ENCODE data around the gene HECTD1.
A peak's percentile ranks its signal among the peaks of the same experiment; 100 is the strongest.
"Not testable (repeated sequence)": the region's sequence is repeated elsewhere in the genome, so short reads cannot be mapped to it uniquely, and the experiment has no call there.

The HECTD1 gene

DNA sequence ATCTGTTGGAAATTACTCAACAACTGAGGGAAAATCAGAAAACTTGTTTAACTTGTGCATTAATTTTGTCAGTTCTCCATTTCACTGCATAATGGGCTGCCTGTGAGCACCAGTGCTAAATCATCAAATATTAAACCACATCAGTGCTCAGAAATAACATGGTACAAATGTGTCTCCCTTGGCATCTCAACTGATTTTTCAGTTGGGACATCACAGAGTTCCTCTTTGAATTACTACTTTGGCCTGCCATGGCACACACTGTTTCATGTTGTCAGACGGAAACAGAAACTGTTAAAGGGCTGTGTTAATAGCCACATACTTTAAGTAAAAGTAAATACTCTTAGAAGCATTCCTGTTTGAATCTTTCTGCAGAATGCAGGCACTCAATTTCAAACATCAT, 139.4 kb downstream of the HECTD1 start:
- Histone ChIP-seq H3K27ac (ENCODE audit: low read depth, low read length) (peak overlapping the region; percentile 28), H3K36me3 (ENCODE audit: control insufficient read depth in 5 of 5, insufficient read depth in 5 of 5, low read length in 5 of 5) (peaks cover 0 to 3% (median 0%) of the 10 kb centered on the region in 5 donors), H3K27me3 (ENCODE audit: control insufficient read depth in 5 of 5, insufficient read depth in 4 of 5, low read length in 5 of 5) (no peaks in the 10 kb centered on the region), H3K9me3 (ENCODE audit: control insufficient read depth in 5 of 5, low read length in 5 of 5) (no peaks in the 10 kb centered on the region), H3K4me1 (ENCODE audit: control insufficient read depth in 5 of 5, insufficient read depth in 5 of 5, low read length in 5 of 5) (peaks cover 0 to 19% (median 15%) of the 10 kb centered on the region in 5 donors), H3K4me3 (ENCODE audit: low read depth in 1 of 5, low read length in 5 of 5) (no peak overlapping the region), H3K9ac (ENCODE audit: low read length in 5 of 5) (peak overlapping the region in 1 of 5 donors; percentile 25)

DNA sequence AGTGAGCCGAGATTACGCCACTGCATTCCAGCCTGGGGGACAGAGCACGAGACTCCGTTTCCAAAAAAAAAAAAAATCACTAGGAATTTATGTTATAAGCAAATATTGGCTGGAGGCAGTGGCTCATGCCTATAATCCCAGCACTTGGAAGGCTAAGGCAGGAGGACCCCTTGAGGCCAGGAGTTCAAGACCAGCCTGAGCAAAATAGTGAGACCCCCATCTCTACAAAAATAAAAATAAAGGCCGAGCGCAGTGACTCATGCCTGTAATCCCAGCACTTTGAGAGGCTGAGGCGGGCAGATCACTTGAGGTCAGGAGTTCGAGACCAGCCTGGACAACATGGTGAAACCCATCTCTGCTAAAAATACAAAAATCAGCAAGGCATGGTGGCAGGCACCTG, 144.7 kb downstream of the HECTD1 start:
- H3K27me3 ChIP-seq (ENCODE audit: control insufficient read depth in 5 of 5, insufficient read depth in 4 of 5, low read length in 5 of 5); H3K4me3 ChIP-seq (ENCODE audit: low read depth in 1 of 5, low read length in 5 of 5); H3K9me3 ChIP-seq (ENCODE audit: control insufficient read depth in 5 of 5, low read length in 5 of 5); H3K27ac ChIP-seq (ENCODE audit: low read depth, low read length); H3K9ac ChIP-seq (ENCODE audit: low read length in 5 of 5); H3K36me3 ChIP-seq (ENCODE audit: control insufficient read depth in 5 of 5, insufficient read depth in 5 of 5, low read length in 5 of 5); H3K4me1 ChIP-seq (ENCODE audit: control insufficient read depth in 5 of 5, insufficient read depth in 5 of 5, low read length in 5 of 5): not testable (repeated sequence)

DNA sequence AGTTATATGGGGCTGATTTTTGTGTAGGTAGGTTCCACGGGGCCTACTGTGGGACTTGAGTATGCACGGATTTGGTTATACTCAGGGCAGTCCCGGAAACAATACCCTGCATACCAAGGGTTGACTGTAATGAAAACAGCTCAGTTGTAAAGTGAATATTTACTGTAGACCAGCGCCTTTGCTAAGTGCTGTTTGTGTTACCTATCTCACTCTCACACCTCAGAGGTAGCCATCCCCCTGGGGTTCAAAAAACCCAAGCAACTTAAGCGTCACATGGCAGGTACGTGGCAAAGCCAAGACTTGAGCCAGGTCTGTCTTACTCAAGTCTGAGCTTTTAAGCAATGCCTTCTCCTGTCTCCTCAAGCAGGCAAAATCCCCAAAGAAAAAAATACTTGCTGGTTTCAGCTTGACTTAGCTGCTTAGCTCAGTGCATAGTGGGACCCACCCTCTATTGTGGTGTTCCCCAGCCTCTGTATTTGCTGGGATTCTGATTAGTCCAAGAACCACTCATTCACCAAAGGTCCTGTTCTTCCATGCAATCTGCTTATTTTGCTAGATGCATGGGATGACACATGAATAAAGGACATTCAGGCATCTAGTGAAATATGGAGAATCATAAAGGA, 147.2 kb downstream of the HECTD1 start:
- no peak overlapping the region for H3K27ac ChIP-seq (ENCODE audit: low read depth, low read length)
- H3K9me3 ChIP-seq (ENCODE audit: control insufficient read depth in 5 of 5, low read length in 5 of 5), result no peaks in the 10 kb centered on the region
- no peak overlapping the region for H3K4me3 ChIP-seq (ENCODE audit: low read depth in 1 of 5, low read length in 5 of 5)
- no peak overlapping the region for H3K9ac ChIP-seq (ENCODE audit: low read length in 5 of 5)
- no peaks in the 10 kb centered on the region for H3K36me3 ChIP-seq (ENCODE audit: control insufficient read depth in 5 of 5, insufficient read depth in 5 of 5, low read length in 5 of 5)
- no peaks in the 10 kb centered on the region for H3K27me3 ChIP-seq (ENCODE audit: control insufficient read depth in 5 of 5, insufficient read depth in 4 of 5, low read length in 5 of 5)
- H3K4me1 ChIP-seq (ENCODE audit: control insufficient read depth in 5 of 5, insufficient read depth in 5 of 5, low read length in 5 of 5), result peaks cover 0 to 4% (median 0%) of the 10 kb centered on the region in 5 donors

DNA sequence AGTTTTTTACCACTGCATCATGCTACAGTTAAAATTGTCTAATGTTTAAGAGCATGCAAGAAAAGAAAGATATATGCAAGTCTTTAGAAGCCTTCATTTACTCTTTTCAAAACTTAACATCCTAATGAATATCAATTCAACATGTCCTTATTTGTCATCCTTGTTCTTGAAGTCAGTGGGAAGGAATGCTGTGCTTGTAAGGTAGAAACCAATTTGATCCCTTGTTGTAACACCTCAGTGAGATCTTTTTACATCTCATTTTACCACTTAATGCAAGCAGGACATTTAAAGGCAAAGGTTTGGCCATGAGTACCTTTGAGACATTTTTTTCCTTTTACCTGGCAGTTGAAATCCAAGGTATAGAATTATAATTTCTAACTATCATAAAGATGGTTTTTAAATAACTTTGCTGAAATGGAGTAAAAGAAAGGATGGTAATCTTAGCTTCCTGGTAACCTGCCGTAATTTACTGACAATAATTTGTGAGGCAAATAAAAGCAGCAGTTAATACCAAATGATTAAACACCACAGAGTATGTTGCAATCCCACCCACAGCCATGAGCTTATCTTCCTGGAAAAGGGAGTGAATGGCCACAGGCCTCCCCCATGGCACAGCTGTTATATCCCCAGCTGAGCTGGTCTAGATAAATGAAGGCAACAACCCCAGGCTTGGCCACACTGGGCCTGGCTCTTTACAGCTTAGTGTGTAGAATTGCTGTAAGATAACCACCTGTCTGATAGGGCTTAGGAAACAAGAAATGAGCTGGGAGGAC, 148.3 kb downstream of the HECTD1 start:
- no peaks in the 10 kb centered on the region for H3K36me3 ChIP-seq (ENCODE audit: control insufficient read depth in 5 of 5, insufficient read depth in 5 of 5, low read length in 5 of 5)
- H3K9ac ChIP-seq (ENCODE audit: low read length in 5 of 5), result no peak overlapping the region
- H3K27ac ChIP-seq (ENCODE audit: low read depth, low read length), result no peak overlapping the region

DNA sequence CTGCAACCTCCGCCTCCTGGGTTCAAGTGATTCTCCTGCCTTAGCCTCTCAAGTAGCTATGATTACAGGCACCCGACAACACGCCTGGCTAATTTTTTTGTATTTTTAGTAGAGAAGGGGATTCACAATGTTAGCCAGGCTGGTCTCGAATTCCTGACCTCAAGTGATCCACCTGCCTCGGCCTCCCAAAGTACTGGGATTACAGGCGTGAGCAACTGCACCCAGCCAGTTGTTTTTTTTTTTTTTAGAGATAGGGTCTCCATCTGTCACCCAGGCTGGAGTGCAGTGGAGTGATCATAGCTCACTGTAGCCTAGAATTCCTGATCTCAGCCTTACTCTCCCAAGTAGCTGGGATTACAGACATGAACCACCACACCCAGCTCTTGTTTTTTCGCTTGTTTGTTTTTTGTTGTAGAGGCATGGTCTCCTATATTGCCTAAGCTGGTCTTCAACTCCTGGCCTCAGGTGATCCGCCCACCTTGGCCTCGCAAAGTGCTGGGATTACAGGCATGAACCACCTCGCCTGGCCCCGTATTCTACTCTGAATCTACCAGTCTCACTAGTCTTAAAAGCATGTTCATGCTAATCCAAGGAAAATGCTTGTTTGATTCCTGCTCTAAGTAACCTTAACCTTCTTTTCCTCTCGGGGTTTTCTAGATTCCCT, 149.8 kb downstream of the HECTD1 start:
- Histone ChIP-seq H3K9me3 (ENCODE audit: control insufficient read depth in 5 of 5, low read length in 5 of 5) (no peaks in the 10 kb centered on the region), H3K4me3 (ENCODE audit: low read depth in 1 of 5, low read length in 5 of 5) (no peak overlapping the region), H3K9ac (ENCODE audit: low read length in 5 of 5) (no peak overlapping the region), H3K4me1 (ENCODE audit: control insufficient read depth in 5 of 5, insufficient read depth in 5 of 5, low read length in 5 of 5) (peaks cover 0 to 16% (median 5%) of the 10 kb centered on the region in 5 donors), H3K27me3 (ENCODE audit: control insufficient read depth in 5 of 5, insufficient read depth in 4 of 5, low read length in 5 of 5) (no peaks in the 10 kb centered on the region), H3K27ac (ENCODE audit: low read depth, low read length) (no peak overlapping the region), H3K36me3 (ENCODE audit: control insufficient read depth in 5 of 5, insufficient read depth in 5 of 5, low read length in 5 of 5) (no peaks in the 10 kb centered on the region)

More for the DNA sequence above, 148.3 kb downstream of the HECTD1 start:
- Histone ChIP-seq H3K4me1 (ENCODE audit: control insufficient read depth in 5 of 5, insufficient read depth in 5 of 5, low read length in 5 of 5) (peaks cover 0 to 6% (median 0%) of the 10 kb centered on the region in 5 donors), H3K9me3 (ENCODE audit: control insufficient read depth in 5 of 5, low read length in 5 of 5) (no peaks in the 10 kb centered on the region), H3K4me3 (ENCODE audit: low read depth in 1 of 5, low read length in 5 of 5) (no peak overlapping the region), H3K27me3 (ENCODE audit: control insufficient read depth in 5 of 5, insufficient read depth in 4 of 5, low read length in 5 of 5) (no peaks in the 10 kb centered on the region)

DNA sequence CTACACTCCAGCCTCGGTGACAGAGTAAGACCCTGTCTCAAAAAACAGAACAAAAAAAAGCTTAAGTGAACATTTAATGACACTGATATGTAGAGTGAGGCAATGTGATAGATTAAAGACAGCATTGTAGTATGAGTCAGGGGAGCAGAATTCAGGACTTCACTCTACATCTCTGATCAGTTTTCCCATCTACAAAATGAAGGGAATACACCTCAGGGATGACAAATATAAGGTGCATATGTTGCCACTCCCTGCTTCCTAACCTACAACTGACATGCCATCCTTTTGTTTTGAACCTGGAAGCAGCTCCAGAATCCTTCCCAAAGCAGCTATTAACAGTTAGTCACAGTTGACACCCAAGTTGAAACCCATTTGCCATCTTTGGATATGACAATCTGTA, 150.6 kb downstream of the HECTD1 start:
- Histone ChIP-seq H3K36me3 (ENCODE audit: control insufficient read depth in 5 of 5, insufficient read depth in 5 of 5, low read length in 5 of 5) (no peaks in the 10 kb centered on the region), H3K9ac (ENCODE audit: low read length in 5 of 5) (no peak overlapping the region), H3K27me3 (ENCODE audit: control insufficient read depth in 5 of 5, insufficient read depth in 4 of 5, low read length in 5 of 5) (no peaks in the 10 kb centered on the region), H3K9me3 (ENCODE audit: control insufficient read depth in 5 of 5, low read length in 5 of 5) (no peaks in the 10 kb centered on the region), H3K4me3 (ENCODE audit: low read depth in 1 of 5, low read length in 5 of 5) (no peak overlapping the region), H3K4me1 (ENCODE audit: control insufficient read depth in 5 of 5, insufficient read depth in 5 of 5, low read length in 5 of 5) (peaks cover 0 to 16% (median 5%) of the 10 kb centered on the region in 5 donors), H3K27ac (ENCODE audit: low read depth, low read length) (no peak overlapping the region)

DNA sequence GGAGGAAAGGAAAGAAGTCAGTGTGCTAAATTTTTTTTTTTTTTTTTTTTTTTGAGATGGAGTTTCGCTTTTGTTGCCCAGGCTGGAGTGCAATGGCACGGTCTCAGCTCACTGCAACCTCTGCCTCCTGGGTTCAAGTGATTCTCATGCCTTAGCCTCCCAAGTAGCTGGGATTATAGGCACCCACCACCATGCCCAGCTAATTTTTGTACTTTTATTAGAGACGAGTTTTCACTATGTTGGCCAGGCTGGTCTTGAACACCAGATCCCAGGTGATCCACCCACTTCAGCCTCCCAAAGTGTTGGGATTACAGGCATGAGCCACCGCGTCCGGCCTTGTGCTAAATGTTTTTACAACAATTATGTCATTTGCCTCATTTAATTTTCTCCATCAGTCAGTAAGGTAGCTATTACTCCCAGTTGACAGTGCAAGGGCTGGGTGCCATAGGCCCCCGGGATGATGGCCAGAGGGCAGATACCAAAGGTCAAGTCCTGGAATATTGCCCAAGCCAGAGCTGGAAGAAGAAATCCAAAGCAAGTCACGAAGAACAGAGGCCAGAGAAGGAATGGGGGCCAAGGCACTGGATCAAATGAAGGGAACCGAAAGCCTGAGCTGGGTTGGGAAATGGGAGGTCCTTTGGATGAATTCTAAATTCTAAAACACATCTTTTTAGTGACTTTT, 154.5 kb downstream of the HECTD1 start:
- not testable (repeated sequence) for H3K9ac ChIP-seq (ENCODE audit: low read length in 5 of 5); H3K4me3 ChIP-seq (ENCODE audit: low read depth in 1 of 5, low read length in 5 of 5); H3K36me3 ChIP-seq (ENCODE audit: control insufficient read depth in 5 of 5, insufficient read depth in 5 of 5, low read length in 5 of 5); H3K9me3 ChIP-seq (ENCODE audit: control insufficient read depth in 5 of 5, low read length in 5 of 5); H3K27me3 ChIP-seq (ENCODE audit: control insufficient read depth in 5 of 5, insufficient read depth in 4 of 5, low read length in 5 of 5)
- Histone ChIP-seq H3K27ac (ENCODE audit: low read depth, low read length) (peak overlapping the region; percentile 16), H3K4me1 (ENCODE audit: control insufficient read depth in 5 of 5, insufficient read depth in 5 of 5, low read length in 5 of 5) (peaks cover 2 to 18% (median 7%) of the 10 kb centered on the region in 5 donors)

DNA sequence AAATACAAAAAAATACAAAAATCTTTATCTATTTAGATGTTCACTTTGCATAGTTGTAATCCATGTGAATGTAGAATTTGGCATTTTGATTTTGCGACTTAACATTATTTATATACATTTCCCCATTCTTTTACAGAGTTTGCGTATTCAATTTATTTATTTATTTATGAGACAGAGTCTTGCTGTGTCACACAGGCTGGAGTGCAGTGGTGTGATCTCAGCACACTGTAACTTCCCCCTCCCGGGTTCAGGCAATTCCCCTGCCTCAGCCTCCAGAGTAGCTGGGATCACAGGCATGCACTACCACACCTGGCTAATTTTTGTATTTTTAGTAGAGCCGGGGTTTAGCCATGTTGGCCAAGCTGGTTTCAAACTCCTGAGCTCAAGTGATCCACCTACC, 156.1 kb downstream of the HECTD1 start:
- Histone ChIP-seq H3K27me3 (ENCODE audit: control insufficient read depth in 5 of 5, insufficient read depth in 4 of 5, low read length in 5 of 5) (no peaks in the 10 kb centered on the region), H3K36me3 (ENCODE audit: control insufficient read depth in 5 of 5, insufficient read depth in 5 of 5, low read length in 5 of 5) (no peaks in the 10 kb centered on the region), H3K27ac (ENCODE audit: low read depth, low read length) (no peak overlapping the region), H3K9ac (ENCODE audit: low read length in 5 of 5) (no peak overlapping the region), H3K9me3 (ENCODE audit: control insufficient read depth in 5 of 5, low read length in 5 of 5) (no peaks in the 10 kb centered on the region), H3K4me3 (ENCODE audit: low read depth in 1 of 5, low read length in 5 of 5) (no peak overlapping the region), H3K4me1 (ENCODE audit: control insufficient read depth in 5 of 5, insufficient read depth in 5 of 5, low read length in 5 of 5) (peaks cover 2 to 18% (median 7%) of the 10 kb centered on the region in 5 donors)

DNA sequence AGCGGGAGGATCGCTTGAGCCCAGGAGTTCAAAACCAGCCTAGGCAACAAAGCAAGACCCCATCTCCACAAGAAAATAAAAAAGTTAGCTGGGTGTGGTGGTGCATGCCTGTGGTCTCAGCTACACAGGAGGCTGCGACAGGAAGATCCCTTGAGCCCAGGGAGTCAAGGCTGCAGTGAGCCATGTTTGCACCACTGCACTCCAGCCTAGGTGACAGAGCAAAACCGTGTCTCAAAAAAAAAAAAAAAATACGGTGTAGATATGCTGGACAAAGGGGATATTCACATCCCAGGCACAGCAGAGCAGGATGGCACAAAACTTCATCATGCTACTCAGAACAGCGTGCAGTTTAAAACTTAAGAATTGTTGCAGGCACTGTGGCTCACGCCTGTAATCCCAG, 156.6 kb downstream of the HECTD1 start:
- no peak overlapping the region for H3K9ac ChIP-seq (ENCODE audit: low read length in 5 of 5)
- peaks cover 2 to 18% (median 7%) of the 10 kb centered on the region in 5 donors for H3K4me1 ChIP-seq (ENCODE audit: control insufficient read depth in 5 of 5, insufficient read depth in 5 of 5, low read length in 5 of 5)
- no peak overlapping the region for H3K4me3 ChIP-seq (ENCODE audit: low read depth in 1 of 5, low read length in 5 of 5)
- H3K27ac ChIP-seq (ENCODE audit: low read depth, low read length), result no peak overlapping the region
- no peaks in the 10 kb centered on the region for H3K9me3 ChIP-seq (ENCODE audit: control insufficient read depth in 5 of 5, low read length in 5 of 5)
- no peaks in the 10 kb centered on the region for H3K27me3 ChIP-seq (ENCODE audit: control insufficient read depth in 5 of 5, insufficient read depth in 4 of 5, low read length in 5 of 5)
- H3K36me3 ChIP-seq (ENCODE audit: control insufficient read depth in 5 of 5, insufficient read depth in 5 of 5, low read length in 5 of 5), result no peaks in the 10 kb centered on the region

All from subcutaneous abdominal adipose tissue (tissue), 5 donors.